Bronchial epithelial cell (primary cell): ENCODE results near the gene TTLL8. TPM values are rescaled to one million over a fixed set of nuclear protein-coding genes. Genes with fewer than 3 reads are reported as not detected.

Source experiments
- DNase-seq: peaks from one replicate; pipeline ENCODE4 v3.0.0-alpha.2; 2010; ENCODE audit warnings: low read depth
- FAIRE-seq: peaks from 2 replicates; lab custom pipeline; 2011; peaks lifted over from hg19 to GRCh38; lab: Jason Lieb, UNC
- H3K27me3 ChIP-seq: 2 replicates; pipeline ENCODE4 v1.5.1; 2011; ENCODE audit warnings: low read length; ENCODE audit not compliant: control insufficient read depth, insufficient read depth
- H3K36me3 ChIP-seq: 2 replicates; pipeline ENCODE4 v1.5.1; 2011; ENCODE audit warnings: low read length; ENCODE audit not compliant: control insufficient read depth, insufficient read depth
- H3K4me3 ChIP-seq: 2 replicates; pipeline ENCODE4 v1.5.1; 2011; ENCODE audit warnings: mild to moderate bottlenecking, low read depth, low read length, control low read depth
- total RNA-seq: library from RNA; depleted of rRNA; stranded (reverse); fragments of >200 nt; gene quantifications from 2 replicates; pipeline ENCODE4 v1.2.1, GENCODE V29; 2014
- TF ChIP-seq, protein P1 (sequence below): IDR thresholded peaks from 2 replicates; pipeline ENCODE4 v1.5.1; 2011; ENCODE audit warnings: mild to moderate bottlenecking, moderate library complexity, low read length, control low read depth, inconsistent platforms; ENCODE audit not compliant: insufficient read depth, severe bottlenecking

Gene TTLL8
- total RNA-seq, 1 donor from 2014 or later = not detected

DNA sequence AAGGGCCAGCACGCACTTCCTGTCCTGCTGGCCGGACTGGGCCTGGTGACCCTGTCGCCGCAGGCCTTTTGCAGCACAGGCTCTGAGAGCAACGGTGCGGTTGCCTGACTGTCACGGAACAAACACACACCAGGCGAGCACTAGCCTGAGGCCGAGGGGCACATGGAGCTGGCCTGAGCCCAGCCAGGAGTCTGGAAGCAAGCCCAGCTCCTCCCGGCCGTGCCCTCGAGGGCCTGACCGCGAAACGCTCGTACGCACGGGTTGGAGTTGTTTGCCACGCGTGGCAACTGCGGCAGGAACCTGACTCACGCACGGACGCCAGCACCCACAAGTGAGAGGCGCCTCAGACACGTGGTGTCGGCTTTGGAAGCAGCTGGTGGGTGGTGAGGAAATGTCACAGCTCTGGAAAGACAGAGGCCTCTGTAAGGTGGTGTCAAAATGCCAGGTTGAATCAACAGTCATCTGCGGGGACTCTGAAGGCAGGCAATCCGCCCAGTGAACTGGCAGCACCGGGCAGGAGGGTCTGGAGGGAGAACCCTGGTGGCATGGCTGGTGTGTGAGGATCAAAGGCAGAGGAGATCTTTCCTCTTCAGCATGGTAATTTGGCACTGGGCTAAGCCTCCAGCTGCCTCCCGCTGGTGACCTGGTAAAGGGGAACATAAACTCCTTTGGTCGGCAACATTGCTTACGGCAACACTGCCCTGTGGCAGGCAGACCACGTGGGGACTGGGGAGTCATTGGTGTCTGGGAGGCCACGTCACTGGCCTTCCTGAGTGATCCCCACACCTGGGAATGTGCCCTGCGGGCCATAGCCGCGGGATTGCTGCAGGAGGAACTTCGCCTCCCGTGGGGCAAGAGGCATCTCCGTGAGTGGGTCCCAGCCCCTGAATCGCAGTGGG, 30.2 kb downstream of the TTLL8 start:
- Histone ChIP-seq H3K4me3 (no peak overlapping the region), H3K27me3 (no peaks in the 10 kb centered on the region), H3K36me3 (no peaks in the 10 kb centered on the region)
- no peak for FAIRE-seq
- no peak for DNase-seq
- TF ChIP-seq, protein P1, sequence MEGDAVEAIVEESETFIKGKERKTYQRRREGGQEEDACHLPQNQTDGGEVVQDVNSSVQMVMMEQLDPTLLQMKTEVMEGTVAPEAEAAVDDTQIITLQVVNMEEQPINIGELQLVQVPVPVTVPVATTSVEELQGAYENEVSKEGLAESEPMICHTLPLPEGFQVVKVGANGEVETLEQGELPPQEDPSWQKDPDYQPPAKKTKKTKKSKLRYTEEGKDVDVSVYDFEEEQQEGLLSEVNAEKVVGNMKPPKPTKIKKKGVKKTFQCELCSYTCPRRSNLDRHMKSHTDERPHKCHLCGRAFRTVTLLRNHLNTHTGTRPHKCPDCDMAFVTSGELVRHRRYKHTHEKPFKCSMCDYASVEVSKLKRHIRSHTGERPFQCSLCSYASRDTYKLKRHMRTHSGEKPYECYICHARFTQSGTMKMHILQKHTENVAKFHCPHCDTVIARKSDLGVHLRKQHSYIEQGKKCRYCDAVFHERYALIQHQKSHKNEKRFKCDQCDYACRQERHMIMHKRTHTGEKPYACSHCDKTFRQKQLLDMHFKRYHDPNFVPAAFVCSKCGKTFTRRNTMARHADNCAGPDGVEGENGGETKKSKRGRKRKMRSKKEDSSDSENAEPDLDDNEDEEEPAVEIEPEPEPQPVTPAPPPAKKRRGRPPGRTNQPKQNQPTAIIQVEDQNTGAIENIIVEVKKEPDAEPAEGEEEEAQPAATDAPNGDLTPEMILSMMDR = no peak

DNA sequence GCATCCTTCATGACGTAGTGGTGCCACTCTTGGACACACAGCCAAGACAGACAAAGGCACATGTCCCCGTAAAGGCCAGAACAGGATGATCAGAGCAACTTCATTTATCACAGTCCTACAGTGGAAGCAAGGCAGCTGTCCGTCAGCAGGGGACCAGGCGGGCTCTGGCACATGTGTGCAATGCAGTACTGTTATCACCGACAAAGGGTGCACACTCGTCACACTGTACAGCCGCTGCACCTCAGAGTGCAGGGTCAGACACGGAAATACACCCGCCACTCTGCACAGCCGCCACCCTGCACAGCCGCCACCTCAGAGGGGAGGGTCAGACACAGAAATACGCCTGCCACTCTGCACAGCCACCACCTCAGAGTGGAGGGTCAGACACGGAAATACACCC, 32.1 kb downstream of the TTLL8 start:
- Histone ChIP-seq H3K36me3 (no peaks in the 10 kb centered on the region), H3K27me3 (no peaks in the 10 kb centered on the region), H3K4me3 (no peak overlapping the region)
- TF ChIP-seq, protein P1 = no peak
- no peak for DNase-seq
- FAIRE-seq = peak; percentile 47

DNA sequence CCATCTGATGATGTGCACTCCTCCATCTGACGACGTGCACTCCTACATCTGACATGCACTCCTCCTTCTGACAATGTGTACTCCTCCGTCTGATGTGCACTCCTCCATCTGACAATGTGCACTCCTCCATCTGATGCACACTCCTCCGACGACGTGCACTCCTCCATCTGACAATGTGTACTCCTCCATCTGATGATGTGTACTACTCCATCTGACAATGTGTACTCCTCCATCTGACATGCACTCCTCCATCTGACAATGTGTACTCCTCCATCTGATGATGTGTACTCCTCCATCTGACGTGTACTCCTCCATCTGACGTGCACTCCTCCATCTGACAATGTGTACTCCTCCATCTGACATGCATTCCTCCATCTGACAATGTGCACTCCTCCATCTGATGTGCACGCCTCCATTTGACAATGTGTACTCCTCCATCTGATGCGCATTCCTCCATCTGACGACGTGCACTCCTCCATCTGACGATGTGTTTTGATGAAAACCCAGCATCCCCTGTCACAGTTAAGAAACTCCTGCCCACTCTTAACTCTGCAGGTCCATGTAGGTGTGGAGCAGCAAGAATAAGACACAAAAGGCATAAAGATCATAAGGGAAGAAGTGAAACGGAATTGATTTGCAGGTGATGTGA, 35.8 kb downstream of the TTLL8 start:
- FAIRE-seq (no peak), DNase-seq (no peak)
- no peak overlapping the region for H3K4me3 ChIP-seq
- TF ChIP-seq, protein P1 = no peak
- H3K36me3 ChIP-seq = no peaks in the 10 kb centered on the region
- no peaks in the 10 kb centered on the region for H3K27me3 ChIP-seq

DNA sequence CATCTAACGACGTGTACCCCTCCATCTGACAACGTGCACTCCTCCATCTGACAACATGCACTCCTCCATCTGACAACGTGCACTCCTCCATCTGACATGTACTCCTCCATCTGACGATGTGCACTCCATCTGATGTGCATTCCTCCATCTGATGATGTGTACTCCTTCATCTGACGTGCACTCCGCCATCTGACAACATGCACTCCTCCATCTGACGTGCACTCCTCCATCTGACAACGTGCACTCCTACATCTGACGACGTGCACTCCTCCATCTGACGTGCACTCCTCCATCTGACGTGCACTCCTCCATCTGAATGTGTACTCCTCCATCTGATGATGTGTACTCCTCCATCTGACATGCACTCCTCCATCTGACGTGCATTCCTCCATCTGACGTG, 37.5 kb downstream of the TTLL8 start:
- TF ChIP-seq, protein P1 = no peak
- no peaks in the 10 kb centered on the region for H3K27me3 ChIP-seq
- H3K36me3 ChIP-seq = no peaks in the 10 kb centered on the region
- DNase-seq (no peak), FAIRE-seq (no peak)
- no peak overlapping the region for H3K4me3 ChIP-seq

DNA sequence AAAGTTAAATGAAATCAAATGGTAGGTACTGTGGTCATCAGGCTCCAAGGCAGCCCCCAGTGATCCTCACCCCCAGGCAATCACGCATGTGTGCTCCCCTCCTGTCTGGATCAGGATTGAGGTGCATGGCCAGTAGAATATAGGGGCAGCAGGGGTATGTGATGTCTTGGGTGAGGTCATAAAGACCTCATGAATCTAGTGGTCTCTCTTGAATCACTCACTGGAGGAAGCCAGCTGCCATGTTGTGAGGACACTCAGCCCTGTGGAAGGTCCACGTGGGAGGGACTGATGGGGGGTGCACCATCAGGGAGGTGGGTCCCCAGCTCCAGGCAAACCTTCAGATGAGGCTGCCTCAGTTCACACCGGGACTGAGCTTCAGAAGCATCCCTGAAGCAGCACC, 38.8 kb downstream of the TTLL8 start:
- H3K36me3 ChIP-seq = no peaks in the 10 kb centered on the region
- FAIRE-seq (peak; percentile 52), DNase-seq (no peak)
- peaks cover 6% of the 10 kb centered on the region for H3K27me3 ChIP-seq
- H3K4me3 ChIP-seq = no peak overlapping the region
- TF ChIP-seq, protein P1 = no peak
